Neuron (in vitro differentiated cells): ENCODE measurements around the gene BHLHE23.
A peak's percentile ranks its signal among the peaks of the same experiment; 100 is the strongest.

Experiments
- H2AFZ ChIP-seq: one replicate; pipeline ENCODE4 v1.6.1; 2013; ENCODE audit warnings: low read depth, mild to moderate bottlenecking, inconsistent platforms, low read length, moderate library complexity
- H3K27me3 ChIP-seq: one replicate; pipeline ENCODE4 v1.6.1; 2013; ENCODE audit warnings: low read length; ENCODE audit not compliant: insufficient read depth
- H3K36me3 ChIP-seq: one replicate; pipeline ENCODE4 v1.6.1; 2013; ENCODE audit warnings: low read length; ENCODE audit not compliant: insufficient read depth
- H3K4me1 ChIP-seq: one replicate; pipeline ENCODE4 v1.6.1; 2013; ENCODE audit warnings: low read length; ENCODE audit not compliant: insufficient read depth
- H3K4me3 ChIP-seq: 2 replicates; pipeline ENCODE4 v1.5.1; 2013; ENCODE audit warnings: mild to moderate bottlenecking, low read length, moderate library complexity
- H3K9me3 ChIP-seq: one replicate; pipeline ENCODE4 v1.6.1; 2013; ENCODE audit warnings: low read length

The BHLHE23 gene

GRCh38 chr20:63016514-63017075 is 9.8 kb upstream of the BHLHE23 start:
- no peaks in the 10 kb centered on the region for H3K36me3 ChIP-seq
- H3K27me3 ChIP-seq: no peaks in the 10 kb centered on the region
- H3K4me3 ChIP-seq: no peak overlapping the region
- no peak overlapping the region for H2AFZ ChIP-seq
- peaks cover 18% of the 10 kb centered on the region for H3K4me1 ChIP-seq
- H3K9me3 ChIP-seq: peaks cover 9% of the 10 kb centered on the region

GRCh38 chr20:63015662-63016361 is 9.0 kb upstream of the BHLHE23 start:
- Histone ChIP-seq H3K4me1 (peaks cover 18% of the 10 kb centered on the region), H2AFZ (no peak overlapping the region), H3K9me3 (peaks cover 9% of the 10 kb centered on the region), H3K36me3 (no peaks in the 10 kb centered on the region), H3K27me3 (no peaks in the 10 kb centered on the region), H3K4me3 (no peak overlapping the region)

GRCh38 chr20:63015147-63015661 is 8.4 kb upstream of the BHLHE23 start:
- Histone ChIP-seq H3K27me3 (no peaks in the 10 kb centered on the region), H3K4me3 (peak overlapping the region; percentile 35), H3K36me3 (no peaks in the 10 kb centered on the region), H3K9me3 (peaks cover 3% of the 10 kb centered on the region), H2AFZ (peak overlapping the region; percentile 55), H3K4me1 (peaks cover 18% of the 10 kb centered on the region)

GRCh38 chr20:63014710-63015109 is 7.9 kb upstream of the BHLHE23 start:
- H3K27me3 ChIP-seq: no peaks in the 10 kb centered on the region
- H3K4me1 ChIP-seq: peaks cover 18% of the 10 kb centered on the region
- no peaks in the 10 kb centered on the region for H3K36me3 ChIP-seq
- peak overlapping the region; percentile 55 for H2AFZ ChIP-seq
- H3K9me3 ChIP-seq: peaks cover 3% of the 10 kb centered on the region
- H3K4me3 ChIP-seq: peak overlapping the region; percentile 35

- Histone ChIP-seq H3K36me3 (no peaks in the 10 kb centered on the region), H2AFZ (no peak overlapping the region), H3K9me3 (peaks cover 3% of the 10 kb centered on the region), H3K4me1 (peaks cover 18% of the 10 kb centered on the region), H3K4me3 (no peak overlapping the region), H3K27me3 (no peaks in the 10 kb centered on the region)
Measured at GRCh38 chr20:63014287-63014686, 7.5 kb upstream of the BHLHE23 start.

GRCh38 chr20:63013207-63013606 is 6.4 kb upstream of the BHLHE23 start:
- H3K4me3 ChIP-seq: no peak overlapping the region
- H3K4me1 ChIP-seq: peaks cover 21% of the 10 kb centered on the region
- no peak overlapping the region for H2AFZ ChIP-seq
- peaks cover 3% of the 10 kb centered on the region for H3K9me3 ChIP-seq
- H3K36me3 ChIP-seq: no peaks in the 10 kb centered on the region
- peaks cover 7% of the 10 kb centered on the region for H3K27me3 ChIP-seq

- H3K9me3 ChIP-seq: no peaks in the 10 kb centered on the region
- peaks cover 22% of the 10 kb centered on the region for H3K27me3 ChIP-seq
- H3K4me3 ChIP-seq: no peak overlapping the region
- no peak overlapping the region for H2AFZ ChIP-seq
- no peaks in the 10 kb centered on the region for H3K36me3 ChIP-seq
- peaks cover 26% of the 10 kb centered on the region for H3K4me1 ChIP-seq
Measured at GRCh38 chr20:63011798-63012197, 5.0 kb upstream of the BHLHE23 start.

GRCh38 chr20:63009988-63010769 is 3.4 kb upstream of the BHLHE23 start:
- no peak overlapping the region for H3K4me3 ChIP-seq
- peaks cover 37% of the 10 kb centered on the region for H3K27me3 ChIP-seq
- peaks cover 14% of the 10 kb centered on the region for H3K4me1 ChIP-seq
- H2AFZ ChIP-seq: no peak overlapping the region
- H3K9me3 ChIP-seq: no peaks in the 10 kb centered on the region
- no peaks in the 10 kb centered on the region for H3K36me3 ChIP-seq

- no peaks in the 10 kb centered on the region for H3K36me3 ChIP-seq
- H3K4me3 ChIP-seq: no peak overlapping the region
- peaks cover 46% of the 10 kb centered on the region for H3K27me3 ChIP-seq
Measured at GRCh38 chr20:63009045-63009961, 2.5 kb upstream of the BHLHE23 start.

GRCh38 chr20:63008541-63009044 is 1.8 kb upstream of the BHLHE23 start:
- H3K27me3 ChIP-seq: peaks cover 52% of the 10 kb centered on the region
- no peak overlapping the region for H3K4me3 ChIP-seq
- no peaks in the 10 kb centered on the region for H3K36me3 ChIP-seq
- H3K9me3 ChIP-seq: no peaks in the 10 kb centered on the region
- H3K4me1 ChIP-seq: peaks cover 7% of the 10 kb centered on the region
- no peak overlapping the region for H2AFZ ChIP-seq

More at GRCh38 chr20:63009045-63009961, 2.5 kb upstream of the BHLHE23 start:
- Histone ChIP-seq H3K4me1 (peaks cover 10% of the 10 kb centered on the region), H3K9me3 (no peaks in the 10 kb centered on the region), H2AFZ (no peak overlapping the region)

GRCh38 chr20:63007646-63008488 is 1.1 kb upstream of the BHLHE23 start:
- Histone ChIP-seq H3K36me3 (no peaks in the 10 kb centered on the region), H2AFZ (no peak overlapping the region), H3K4me1 (peaks cover 7% of the 10 kb centered on the region), H3K4me3 (no peak overlapping the region), H3K9me3 (no peaks in the 10 kb centered on the region), H3K27me3 (peaks cover 60% of the 10 kb centered on the region)

- Histone ChIP-seq H3K36me3 (no peaks in the 10 kb centered on the region), H3K27me3 (peaks cover 65% of the 10 kb centered on the region), H2AFZ (no peak overlapping the region), H3K9me3 (no peaks in the 10 kb centered on the region), H3K4me1 (peaks cover 7% of the 10 kb centered on the region), H3K4me3 (no peak overlapping the region)
Measured at GRCh38 chr20:63007360-63007645, 539 bp upstream of the BHLHE23 start.
